Activated CD8-positive, alpha-beta T cell treated with anti-CD3 and anti-CD28 coated beads for 36 hours (primary cell): ENCODE measurements around the gene HAUS6. TPM values are rescaled to one million over a fixed set of nuclear protein-coding genes. Genes with fewer than 3 reads are reported as not detected.

Experiments
- ATAC-seq: fragments of 200-7000 bp; cut with Tn5 transposase; one replicate; pipeline ENCODE4 v1.10.0; 2021; ENCODE audit warnings: mild to moderate bottlenecking, moderate library complexity
- CTCF ChIA-PET: fragments of 350-600 bp; sonication (Branson Sonifier 250); formaldehyde crosslinking; loops from one replicate; lab custom pipeline; 2021; ENCODE audit warnings: antibody characterized with exemption; lab: Charles Lee
- POLR2A ChIA-PET: fragments of 350-600 bp; sonication (Branson Sonifier 250); formaldehyde crosslinking; loops from one replicate; lab custom pipeline; 2021; ENCODE audit warnings: antibody characterized with exemption; lab: Charles Lee
- DNase-seq: peaks from one replicate; pipeline ENCODE4 v3.0.0-alpha.2; 2020
- H3K27ac Mint-ChIP-seq: one replicate; pipeline ENCODE4 v1.8.0; 2021; ENCODE audit warnings: mild to moderate bottlenecking, mixed read lengths
- H3K27me3 Mint-ChIP-seq: one replicate; pipeline ENCODE4 v1.8.0; 2021; ENCODE audit warnings: mixed read lengths
- H3K36me3 Mint-ChIP-seq: one replicate; pipeline ENCODE4 v1.8.0; 2021; ENCODE audit warnings: low read depth, mixed read lengths
- H3K4me1 Mint-ChIP-seq: one replicate; pipeline ENCODE4 v1.8.0; 2021; ENCODE audit warnings: low read depth, mixed read lengths
- H3K4me3 Mint-ChIP-seq: one replicate; pipeline ENCODE4 v1.8.0; 2021; ENCODE audit warnings: mild to moderate bottlenecking, moderate library complexity, mixed read lengths
- H3K9me3 Mint-ChIP-seq: one replicate; pipeline ENCODE4 v1.8.0; 2021; ENCODE audit warnings: mixed read lengths
- intact Hi-C: fragments of 100-400 bp; cut with micrococcal nuclease; formaldehyde crosslinking; loops from one replicate; pipeline ENCODE4 v1.10.0; 2022
- total RNA-seq, 2 experiments: library from RNA; stranded (reverse); gene quantifications; one replicate each; pipeline ENCODE4 v1.2.3, GENCODE V29; 2021
- TF ChIP-seq, protein P1 (sequence below): fragments of 200-600 bp; IDR thresholded peaks from one replicate; pipeline ENCODE4 v1.8.0; 2022; ENCODE audit warnings: antibody characterized with exemption, mild to moderate bottlenecking

The HAUS6 gene
- total RNA-seq, 2 experiments from 2014 or later = 30.8 to 35.8 TPM

DNA sequence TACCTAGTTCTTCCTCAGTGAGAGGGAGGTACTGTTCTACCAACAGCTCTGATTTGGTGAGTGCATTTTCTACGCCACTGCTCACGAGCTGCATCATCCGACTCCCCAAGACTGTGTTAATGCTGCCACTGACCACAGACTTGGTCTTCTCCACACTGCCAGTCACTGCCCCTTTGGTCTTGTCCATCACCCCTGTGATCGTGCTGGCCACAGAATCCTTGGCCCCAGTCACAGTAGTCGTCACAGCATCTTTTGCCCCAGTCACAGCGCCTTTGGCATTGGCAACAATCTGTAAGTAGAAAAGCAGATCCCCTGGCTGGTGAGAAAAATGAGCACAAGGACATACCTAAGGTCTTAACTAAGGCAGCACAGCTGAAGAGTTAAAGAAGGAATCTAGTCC lies 18.2 kb upstream of the HAUS6 start:
- DNase-seq (no peak), ATAC-seq (no peak)
- Mint-ChIP-seq H3K4me1 (peaks cover 37% of the 10 kb centered on the region), H3K27me3 (no peaks in the 10 kb centered on the region), H3K9me3 (no peaks in the 10 kb centered on the region), H3K4me3 (no peak overlapping the region), H3K36me3 (peaks cover 85% of the 10 kb centered on the region), H3K27ac (no peak overlapping the region)
- intact Hi-C loops = no loop called here
- TF ChIP-seq, protein P1, sequence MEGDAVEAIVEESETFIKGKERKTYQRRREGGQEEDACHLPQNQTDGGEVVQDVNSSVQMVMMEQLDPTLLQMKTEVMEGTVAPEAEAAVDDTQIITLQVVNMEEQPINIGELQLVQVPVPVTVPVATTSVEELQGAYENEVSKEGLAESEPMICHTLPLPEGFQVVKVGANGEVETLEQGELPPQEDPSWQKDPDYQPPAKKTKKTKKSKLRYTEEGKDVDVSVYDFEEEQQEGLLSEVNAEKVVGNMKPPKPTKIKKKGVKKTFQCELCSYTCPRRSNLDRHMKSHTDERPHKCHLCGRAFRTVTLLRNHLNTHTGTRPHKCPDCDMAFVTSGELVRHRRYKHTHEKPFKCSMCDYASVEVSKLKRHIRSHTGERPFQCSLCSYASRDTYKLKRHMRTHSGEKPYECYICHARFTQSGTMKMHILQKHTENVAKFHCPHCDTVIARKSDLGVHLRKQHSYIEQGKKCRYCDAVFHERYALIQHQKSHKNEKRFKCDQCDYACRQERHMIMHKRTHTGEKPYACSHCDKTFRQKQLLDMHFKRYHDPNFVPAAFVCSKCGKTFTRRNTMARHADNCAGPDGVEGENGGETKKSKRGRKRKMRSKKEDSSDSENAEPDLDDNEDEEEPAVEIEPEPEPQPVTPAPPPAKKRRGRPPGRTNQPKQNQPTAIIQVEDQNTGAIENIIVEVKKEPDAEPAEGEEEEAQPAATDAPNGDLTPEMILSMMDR = no peak
- ChIA-PET CTCF (interaction anchor here (0.8 to 1.1 kb wide), 2 partner anchors 53 to 344 kb away, joined by 3 to 4 read pairs; no protein-coding TSS in a partner anchor), POLR2A (interaction anchor here (0.7 to 1.7 kb wide), 2 partner anchors 8 to 120 kb away, joined by 3 to 5 read pairs; no protein-coding TSS in a partner anchor)

DNA sequence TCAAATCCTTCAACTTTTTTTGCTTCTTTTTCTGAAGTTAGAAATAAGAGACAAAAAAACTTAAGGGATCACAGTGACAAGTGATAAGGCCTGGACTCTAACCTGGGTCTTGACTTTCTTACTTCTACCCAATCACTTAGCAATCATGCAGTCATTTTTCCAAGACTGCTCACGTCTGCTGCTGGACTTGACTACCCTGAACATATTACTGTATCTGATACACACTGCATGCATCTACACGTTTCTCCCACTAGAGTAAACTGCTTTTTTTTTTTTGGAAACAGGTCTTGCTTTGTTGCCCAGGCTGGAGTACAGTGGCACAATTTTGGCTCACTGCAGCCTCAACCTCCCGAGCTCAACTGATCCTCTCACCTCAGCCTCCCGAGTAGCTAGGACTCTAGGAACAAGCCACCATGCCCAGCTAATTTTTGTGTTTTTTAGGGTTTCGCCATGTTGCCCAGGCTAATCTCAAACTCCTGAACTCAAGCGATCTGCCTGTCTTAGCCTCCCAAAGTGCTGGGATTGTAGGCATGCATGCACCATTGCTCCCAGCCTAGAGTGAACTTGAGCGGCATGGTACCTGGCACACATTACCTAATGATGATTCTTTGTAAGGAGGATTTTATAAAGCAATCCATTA lies 17.2 kb upstream of the HAUS6 start:
- POLR2A ChIA-PET = interaction anchor here (0.8 to 1.7 kb wide), 2 partner anchors 9 to 15 kb away, joined by 3 to 5 read pairs; no protein-coding TSS in a partner anchor
- peaks cover 27% of the 10 kb centered on the region for H3K4me1 Mint-ChIP-seq
- CTCF ChIA-PET = interaction anchor here (1.1 to 1.2 kb wide), 2 partner anchors 54 to 71 kb away, joined by 4 to 6 read pairs; partner anchors contain the start of gene RRAGA
- H3K36me3 Mint-ChIP-seq = peaks cover 81% of the 10 kb centered on the region
- TF ChIP-seq, protein P1 = no peak
- peak overlapping the region; percentile 61 for H3K27ac Mint-ChIP-seq
- no peak for ATAC-seq
- H3K4me3 Mint-ChIP-seq = no peak overlapping the region
- no peak for DNase-seq
- H3K27me3 Mint-ChIP-seq = no peaks in the 10 kb centered on the region
- H3K9me3 Mint-ChIP-seq = no peaks in the 10 kb centered on the region
- intact Hi-C loops = no loop called here

DNA sequence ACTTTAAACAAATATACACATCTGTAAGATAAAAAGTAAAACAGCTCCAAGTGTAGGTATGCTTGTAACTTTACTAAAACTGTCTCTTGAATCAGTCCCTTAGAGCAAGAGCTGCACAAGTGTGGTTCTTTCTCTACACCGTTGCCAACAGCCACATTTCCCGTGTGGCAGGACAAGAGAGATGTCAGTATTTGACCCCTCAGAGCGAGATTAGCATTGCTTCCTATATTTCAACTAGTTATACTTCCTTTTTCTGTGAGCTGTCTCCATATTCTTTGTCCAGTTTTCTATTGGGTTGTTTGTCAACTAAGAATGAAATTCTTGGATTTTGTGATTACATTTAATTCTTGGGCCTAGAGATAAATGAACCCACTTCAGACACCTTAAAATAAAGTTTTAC lies 16.5 kb upstream of the HAUS6 start:
- ChIA-PET POLR2A (interaction anchor here (0.8 to 1.7 kb wide), 2 partner anchors 10 to 14 kb away, joined by 3 to 5 read pairs; no protein-coding TSS in a partner anchor), CTCF (interaction anchor here (1.1 to 1.2 kb wide), 2 partner anchors 55 to 70 kb away, joined by 4 to 6 read pairs; partner anchors contain the start of gene RRAGA)
- H3K9me3 Mint-ChIP-seq = no peaks in the 10 kb centered on the region
- H3K4me3 Mint-ChIP-seq = no peak overlapping the region
- peaks cover 20% of the 10 kb centered on the region for H3K4me1 Mint-ChIP-seq
- TF ChIP-seq, protein P1 = no peak
- no peaks in the 10 kb centered on the region for H3K27me3 Mint-ChIP-seq
- ATAC-seq = no peak
- DNase-seq = no peak
- intact Hi-C loops = no loop called here
- peaks cover 74% of the 10 kb centered on the region for H3K36me3 Mint-ChIP-seq
- peak overlapping the region; percentile 38 for H3K27ac Mint-ChIP-seq

DNA sequence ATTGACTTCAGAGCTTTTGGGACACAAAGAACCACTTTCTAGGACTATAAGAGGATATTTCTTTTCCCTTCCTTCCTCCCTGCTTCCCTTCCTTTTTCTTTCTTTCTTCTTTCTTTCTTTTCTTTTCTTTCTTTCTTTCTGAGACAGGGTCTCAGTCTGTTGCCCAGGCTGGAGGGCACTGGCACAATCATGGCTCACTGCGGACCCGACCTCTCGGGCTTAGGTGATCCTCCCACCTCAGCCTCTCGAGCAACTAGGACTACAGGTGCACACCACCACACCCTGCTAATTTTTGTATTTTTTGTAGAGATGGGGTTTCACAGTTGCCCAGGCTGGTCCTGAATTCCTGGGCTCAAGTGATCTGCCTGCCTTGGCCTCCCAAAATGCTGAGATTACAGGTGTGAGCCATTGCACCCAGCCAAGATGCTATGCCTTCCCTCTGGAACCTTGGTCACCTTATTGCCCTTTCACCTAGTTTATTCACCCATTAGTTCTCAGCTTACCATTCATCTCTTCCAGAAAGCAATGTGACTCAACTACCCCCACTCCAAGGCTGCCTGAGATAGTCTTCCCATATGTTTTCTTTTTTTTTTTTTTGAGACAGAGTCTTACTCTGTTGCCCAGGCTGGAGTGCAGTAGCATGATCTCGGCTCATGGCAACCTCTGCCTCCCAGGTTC lies 14.5 kb upstream of the HAUS6 start:
- no peaks in the 10 kb centered on the region for H3K9me3 Mint-ChIP-seq
- POLR2A ChIA-PET = no interaction called here
- H3K36me3 Mint-ChIP-seq = peaks cover 55% of the 10 kb centered on the region
- DNase-seq (no peak), ATAC-seq (no peak)
- H3K4me1 Mint-ChIP-seq = peaks cover 4% of the 10 kb centered on the region
- intact Hi-C loops = no loop called here
- TF ChIP-seq, protein P1 = no peak
- CTCF ChIA-PET = interaction anchor here (1.8 kb wide), 1 partner anchor 11 kb away, joined by 4 read pairs; no protein-coding TSS in a partner anchor
- no peak overlapping the region for H3K4me3 Mint-ChIP-seq
- H3K27ac Mint-ChIP-seq = peak overlapping the region; percentile 2
- H3K27me3 Mint-ChIP-seq = no peaks in the 10 kb centered on the region
